HEK293T (cell line): ENCODE results near the gene BPI.

Experiments
- ARNT ChIP-seq: fragments of 450-650 bp; IDR thresholded peaks from 2 replicates; pipeline ENCODE4 v1.6.1; 2017; ENCODE audit warnings: mild to moderate bottlenecking
- BHLHE40 ChIP-seq: fragments of 450-650 bp; IDR thresholded peaks from 2 replicates; pipeline ENCODE4 v1.6.1; 2016; ENCODE audit warnings: mild to moderate bottlenecking, moderate library complexity, borderline replicate concordance
- CTBP1 ChIP-seq: fragments of 450-650 bp; IDR thresholded peaks from 2 replicates; pipeline ENCODE4 v1.6.1; 2016; ENCODE audit warnings: borderline replicate concordance
- ELF4 ChIP-seq: fragments of 450-650 bp; IDR thresholded peaks from 2 replicates; pipeline ENCODE4 v1.6.1; 2017; ENCODE audit warnings: antibody characterized with exemption
- FOXK2 ChIP-seq: fragments of 450-650 bp; IDR thresholded peaks from 2 replicates; pipeline ENCODE4 v1.6.1; 2016; ENCODE audit warnings: mild to moderate bottlenecking
- FOXM1 ChIP-seq: fragments of 450-650 bp; IDR thresholded peaks from 2 replicates; pipeline ENCODE4 v1.6.1; 2017; ENCODE audit warnings: mild to moderate bottlenecking, borderline replicate concordance
- HDGF ChIP-seq: fragments of 450-650 bp; IDR thresholded peaks from 2 replicates; pipeline ENCODE4 v1.6.1; 2017; ENCODE audit warnings: antibody characterized with exemption, borderline replicate concordance
- NFRKB ChIP-seq: fragments of 450-650 bp; IDR thresholded peaks from 2 replicates; pipeline ENCODE4 v1.6.1; 2016; ENCODE audit warnings: mild to moderate bottlenecking, moderate library complexity
- SP1 ChIP-seq: fragments of 450-650 bp; IDR thresholded peaks from 2 replicates; pipeline ENCODE4 v1.6.1; 2017
- SUZ12 ChIP-seq: fragments of 450-650 bp; IDR thresholded peaks from 2 replicates; pipeline ENCODE4 v1.6.1; 2016; ENCODE audit warnings: mild to moderate bottlenecking
- TARDBP ChIP-seq: fragments of 450-650 bp; IDR thresholded peaks from 2 replicates; pipeline ENCODE4 v1.6.1; 2016
- ZNF384 ChIP-seq: fragments of 450-650 bp; IDR thresholded peaks from 2 replicates; pipeline ENCODE4 v1.6.1; 2016
- TF ChIP-seq, protein P1 (sequence below): fragments of 450-650 bp; IDR thresholded peaks from 2 replicates; pipeline ENCODE4 v1.6.1; 2016

- TF ChIP-seq ARNT = no peak
- no peak for TF ChIP-seq SP1
- no peak for TF ChIP-seq BHLHE40
- TF ChIP-seq HDGF = no peak
- no peak for TF ChIP-seq ZNF384
- TF ChIP-seq FOXM1 = no peak
- TF ChIP-seq ELF4 = no peak
- no peak for TF ChIP-seq CTBP1
- no peak for TF ChIP-seq SUZ12
- TF ChIP-seq NFRKB = no peak
- TF ChIP-seq FOXK2 = no peak
- TF ChIP-seq, protein P1, sequence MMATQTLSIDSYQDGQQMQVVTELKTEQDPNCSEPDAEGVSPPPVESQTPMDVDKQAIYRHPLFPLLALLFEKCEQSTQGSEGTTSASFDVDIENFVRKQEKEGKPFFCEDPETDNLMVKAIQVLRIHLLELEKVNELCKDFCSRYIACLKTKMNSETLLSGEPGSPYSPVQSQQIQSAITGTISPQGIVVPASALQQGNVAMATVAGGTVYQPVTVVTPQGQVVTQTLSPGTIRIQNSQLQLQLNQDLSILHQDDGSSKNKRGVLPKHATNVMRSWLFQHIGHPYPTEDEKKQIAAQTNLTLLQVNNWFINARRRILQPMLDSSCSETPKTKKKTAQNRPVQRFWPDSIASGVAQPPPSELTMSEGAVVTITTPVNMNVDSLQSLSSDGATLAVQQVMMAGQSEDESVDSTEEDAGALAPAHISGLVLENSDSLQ = no peak
- no peak for TF ChIP-seq TARDBP
Observed at GRCh38 chr20:38277691-38278090, 26.3 kb upstream of the BPI start.
